ENCODE measurements around the gene LTO1.
A peak's percentile ranks its signal among the peaks of the same experiment; 100 is the strongest.

Gene LTO1

DNA sequence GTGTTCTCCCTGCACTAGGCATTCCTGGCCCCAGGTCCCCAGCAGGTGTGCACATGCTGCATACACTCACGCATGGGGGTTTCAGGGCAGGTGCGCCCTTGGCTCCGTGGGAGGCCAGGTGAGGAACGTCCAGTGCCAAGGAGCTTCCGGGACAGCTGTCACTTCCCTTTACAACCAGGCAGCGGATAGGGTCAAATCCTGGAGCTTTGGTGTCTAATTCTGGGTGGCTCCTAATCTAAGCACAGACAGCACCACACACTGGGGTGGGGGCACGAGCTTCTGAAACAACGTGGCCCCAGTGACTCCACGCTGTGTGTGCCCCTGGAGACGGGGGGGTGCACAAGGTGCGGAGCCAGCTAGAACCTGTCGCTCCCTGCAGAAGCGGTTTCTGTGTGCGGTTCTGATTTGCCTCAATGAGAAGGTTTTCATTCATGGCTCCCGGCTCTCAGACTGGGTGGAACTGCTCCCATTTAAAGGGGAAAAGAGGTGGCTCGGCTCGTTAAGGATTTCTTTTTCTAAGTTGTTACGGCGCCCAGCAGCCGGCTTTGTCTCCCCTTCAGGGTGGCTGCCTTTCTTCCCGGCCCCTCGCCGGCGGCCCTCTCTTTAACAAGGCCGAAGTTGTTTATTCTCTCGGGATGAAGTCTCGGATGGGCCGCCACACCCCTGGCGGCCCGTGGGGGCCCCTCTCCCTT is 29.2 kb downstream of the LTO1 start:
- DNase-seq (ENCODE audit: low read depth in 2 of 2): no peak

- no peak for DNase-seq (ENCODE audit: low read depth in 2 of 2)
These were observed 30.0 kb downstream of the LTO1 start for GRCh38 chr11:69644962-69645675.

- DNase-seq (ENCODE audit: low read depth in 2 of 2): no peak
These were observed 30.8 kb downstream of the LTO1 start for GRCh38 chr11:69644071-69644961.

- no peak for DNase-seq (ENCODE audit: low read depth in 2 of 2)
These were observed 31.5 kb downstream of the LTO1 start for GRCh38 chr11:69643646-69644045.

GRCh38 chr11:69642913-69643632 is 32.1 kb downstream of the LTO1 start:
- DNase-seq (ENCODE audit: low read depth in 2 of 2): peak; percentile 57 to 59

DNA sequence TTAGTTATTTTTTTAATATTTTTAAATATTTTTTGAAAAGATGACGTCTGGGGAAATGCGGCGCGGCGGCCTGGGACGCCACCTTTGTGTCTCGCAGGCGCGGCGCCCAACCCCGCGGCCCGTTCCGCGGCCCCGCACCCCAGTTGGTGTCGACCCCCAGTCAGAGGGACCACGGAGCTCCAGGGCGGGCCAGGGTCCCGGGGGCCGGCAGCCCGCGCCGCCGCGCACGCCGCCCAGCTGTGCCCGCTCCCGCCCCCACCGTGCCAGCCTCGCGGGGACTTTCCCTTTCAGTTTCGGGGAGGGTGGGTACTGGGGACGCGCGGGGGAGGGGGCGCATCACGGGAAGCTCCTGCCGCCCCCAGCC is 32.6 kb downstream of the LTO1 start:
- peak in 1 of 2 donors; percentile 13 for DNase-seq (ENCODE audit: low read depth in 2 of 2)

DNA sequence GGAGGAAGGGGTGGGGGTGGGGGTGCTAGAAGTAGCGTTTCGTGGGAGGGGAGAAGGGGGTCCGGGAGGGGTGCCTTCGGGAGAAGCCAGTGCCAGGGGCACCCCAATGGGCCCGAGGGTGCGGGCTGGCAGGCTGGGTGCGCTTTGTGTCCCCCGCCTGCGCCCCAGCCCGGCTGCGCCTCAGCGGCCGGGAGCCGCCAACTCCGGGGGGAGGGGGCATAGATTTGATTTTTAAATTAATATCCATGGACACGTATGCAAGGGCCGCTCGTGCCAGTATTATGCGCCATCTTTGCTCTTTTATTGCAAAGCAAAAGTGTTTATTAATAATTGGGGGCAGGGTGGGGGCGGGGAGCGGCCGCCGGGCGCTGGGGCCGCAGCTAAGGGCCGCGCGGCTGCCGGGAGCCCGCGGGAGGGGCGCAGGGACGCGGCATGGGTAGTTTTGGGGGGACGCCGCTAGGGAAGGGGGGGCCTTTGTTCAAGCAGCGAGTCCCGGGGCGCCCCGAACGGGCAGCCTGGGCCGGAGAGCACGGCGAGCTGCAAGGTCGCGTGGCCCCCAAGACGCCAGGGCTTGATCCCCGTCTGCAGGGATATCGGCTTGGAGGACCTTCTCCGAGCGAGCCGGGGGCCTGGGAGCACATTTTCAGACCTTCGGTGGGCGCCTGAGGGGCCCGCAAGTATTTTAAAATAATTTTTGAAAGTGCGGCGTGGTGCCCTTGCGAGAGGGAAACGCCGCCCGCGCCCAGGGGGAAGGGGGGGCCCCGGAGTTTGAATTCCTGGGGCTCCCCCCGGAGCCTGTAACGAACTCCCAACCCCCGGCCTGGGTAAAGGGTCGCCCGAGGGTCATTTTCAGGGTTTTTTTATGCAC is 33.2 kb downstream of the LTO1 start:
- DNase-seq (ENCODE audit: low read depth in 2 of 2): no peak

DNA sequence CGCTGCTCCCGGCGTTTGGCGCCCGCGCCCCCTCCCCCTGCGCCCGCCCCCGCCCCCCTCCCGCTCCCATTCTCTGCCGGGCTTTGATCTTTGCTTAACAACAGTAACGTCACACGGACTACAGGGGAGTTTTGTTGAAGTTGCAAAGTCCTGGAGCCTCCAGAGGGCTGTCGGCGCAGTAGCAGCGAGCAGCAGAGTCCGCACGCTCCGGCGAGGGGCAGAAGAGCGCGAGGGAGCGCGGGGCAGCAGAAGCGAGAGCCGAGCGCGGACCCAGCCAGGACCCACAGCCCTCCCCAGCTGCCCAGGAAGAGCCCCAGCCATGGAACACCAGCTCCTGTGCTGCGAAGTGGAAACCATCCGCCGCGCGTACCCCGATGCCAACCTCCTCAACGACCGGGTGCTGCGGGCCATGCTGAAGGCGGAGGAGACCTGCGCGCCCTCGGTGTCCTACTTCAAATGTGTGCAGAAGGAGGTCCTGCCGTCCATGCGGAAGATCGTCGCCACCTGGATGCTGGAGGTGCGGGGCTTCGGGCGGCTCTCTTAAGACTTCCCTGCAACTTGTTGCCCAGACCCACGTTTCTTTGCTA is 34.1 kb downstream of the LTO1 start, which contains the start of gene CCND1:
TSS of gene CCND1 (plus strand) at position 162 of the 587 bp plus-strand sequence. CDS start at position 320, 158 bp downstream.
- DNase-seq (ENCODE audit: low read depth in 2 of 2): no peak

DNA sequence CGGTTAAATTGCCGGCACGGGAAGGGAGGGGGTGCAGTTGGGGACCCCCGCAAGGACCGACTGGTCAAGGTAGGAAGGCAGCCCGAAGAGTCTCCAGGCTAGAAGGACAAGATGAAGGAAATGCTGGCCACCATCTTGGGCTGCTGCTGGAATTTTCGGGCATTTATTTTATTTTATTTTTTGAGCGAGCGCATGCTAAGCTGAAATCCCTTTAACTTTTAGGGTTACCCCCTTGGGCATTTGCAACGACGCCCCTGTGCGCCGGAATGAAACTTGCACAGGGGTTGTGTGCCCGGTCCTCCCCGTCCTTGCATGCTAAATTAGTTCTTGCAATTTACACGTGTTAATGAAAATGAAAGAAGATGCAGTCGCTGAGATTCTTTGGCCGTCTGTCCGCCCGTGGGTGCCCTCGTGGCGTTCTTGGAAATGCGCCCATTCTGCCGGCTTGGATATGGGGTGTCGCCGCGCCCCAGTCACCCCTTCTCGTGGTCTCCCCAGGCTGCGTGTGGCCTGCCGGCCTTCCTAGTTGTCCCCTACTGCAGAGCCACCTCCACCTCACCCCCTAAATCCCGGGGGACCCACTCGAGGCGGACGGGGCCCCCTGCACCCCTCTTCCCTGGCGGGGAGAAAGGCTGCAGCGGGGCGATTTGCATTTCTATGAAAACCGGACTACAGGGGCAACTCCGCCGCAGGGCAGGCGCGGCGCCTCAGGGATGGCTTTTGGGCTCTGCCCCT is 34.7 kb downstream of the LTO1 start:
- no peak for DNase-seq (ENCODE audit: low read depth in 2 of 2)

DNA sequence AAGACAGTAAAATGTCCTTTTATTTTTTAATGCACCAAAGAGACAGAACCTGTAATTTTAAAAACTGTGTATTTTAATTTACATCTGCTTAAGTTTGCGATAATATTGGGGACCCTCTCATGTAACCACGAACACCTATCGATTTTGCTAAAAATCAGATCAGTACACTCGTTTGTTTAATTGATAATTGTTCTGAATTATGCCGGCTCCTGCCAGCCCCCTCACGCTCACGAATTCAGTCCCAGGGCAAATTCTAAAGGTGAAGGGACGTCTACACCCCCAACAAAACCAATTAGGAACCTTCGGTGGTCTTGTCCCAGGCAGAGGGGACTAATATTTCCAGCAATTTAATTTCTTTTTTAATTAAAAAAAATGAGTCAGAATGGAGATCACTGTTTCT is 35.3 kb downstream of the LTO1 start:
- DNase-seq (ENCODE audit: low read depth in 2 of 2): no peak

DNA sequence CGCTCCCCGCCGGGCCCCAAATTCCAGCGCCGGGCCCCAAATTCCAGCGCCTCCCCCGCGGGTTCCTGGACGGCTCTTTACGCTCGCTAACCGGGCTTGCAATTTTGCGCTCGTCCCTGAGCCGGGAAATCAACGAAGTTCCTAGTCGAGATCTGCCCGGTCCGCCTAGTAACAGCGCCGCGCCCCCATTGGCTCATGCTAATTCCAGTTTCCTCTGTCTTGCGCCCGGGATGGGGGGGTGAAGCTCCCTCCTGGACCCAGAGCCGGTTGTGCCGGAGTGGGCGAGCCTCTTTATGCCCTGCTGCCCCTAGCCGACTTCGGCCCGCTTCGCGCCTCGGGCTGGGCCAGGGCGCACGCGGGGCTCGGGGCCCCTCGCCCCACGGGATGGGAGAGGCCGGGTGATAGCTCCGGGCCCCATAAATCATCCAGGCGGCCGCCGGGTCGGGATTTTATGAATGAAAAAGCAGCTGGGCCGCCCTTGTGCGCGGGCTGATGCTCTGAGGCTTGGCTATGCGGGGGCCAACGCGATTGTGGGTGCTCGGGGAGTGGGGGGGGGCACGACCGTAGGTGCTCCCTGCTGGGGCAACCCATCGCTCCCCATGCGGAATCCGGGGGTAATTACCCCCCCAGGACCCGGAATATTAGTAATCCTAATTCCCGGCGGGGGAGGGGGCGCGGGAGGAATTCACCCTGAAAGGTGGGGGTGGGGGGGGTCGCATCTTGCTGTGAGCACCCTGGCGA is 36.0 kb downstream of the LTO1 start:
- DNase-seq (ENCODE audit: low read depth in 2 of 2): no peak

DNA sequence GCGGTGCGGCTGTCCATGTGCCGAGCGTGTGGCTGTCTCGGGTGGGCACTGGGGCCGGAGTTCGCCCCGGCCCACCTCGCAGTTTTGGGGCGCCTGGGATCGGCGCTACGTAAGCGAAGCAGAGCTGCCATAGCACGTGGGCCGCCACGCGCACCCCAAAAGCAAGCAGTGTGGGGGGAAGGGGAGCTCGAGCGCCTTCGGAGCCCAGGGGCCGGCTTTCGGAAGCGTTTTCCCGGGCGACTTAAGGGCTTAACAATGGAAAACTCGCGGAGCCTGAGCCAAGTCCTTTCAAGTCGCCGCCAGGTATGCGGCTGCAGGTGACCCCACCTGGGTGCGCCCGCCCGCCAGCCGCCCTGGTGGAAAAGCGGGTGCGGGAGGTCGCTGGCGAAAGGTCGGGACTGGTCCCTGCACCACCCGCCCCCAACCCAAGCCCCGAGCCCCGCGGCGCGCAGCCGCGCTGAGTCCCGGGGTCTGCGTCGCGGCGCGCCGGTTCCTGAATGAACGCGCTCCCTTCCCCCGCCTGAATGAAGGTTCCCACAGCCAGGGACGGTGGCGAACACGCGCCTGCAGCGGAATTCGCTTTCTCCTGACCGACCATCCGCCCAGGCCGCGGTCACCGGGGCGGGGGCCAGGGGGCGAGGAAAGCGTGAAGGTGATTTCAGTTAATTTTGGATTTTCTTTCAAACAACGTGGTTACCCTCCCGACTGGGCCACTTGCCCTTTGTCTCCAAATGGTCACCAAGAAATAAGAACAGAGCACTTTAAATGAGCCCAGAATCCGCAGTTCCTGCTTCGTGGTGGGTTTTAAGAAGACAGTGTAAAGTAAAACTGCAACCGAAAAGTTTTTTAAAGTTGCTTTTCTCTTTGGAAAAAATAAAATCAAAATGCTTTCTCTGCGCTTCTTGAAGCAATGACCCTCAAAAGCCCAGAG is 36.9 kb downstream of the LTO1 start:
- no peak for DNase-seq (ENCODE audit: low read depth in 2 of 2)

- no peak for DNase-seq (ENCODE audit: low read depth in 2 of 2)
These were observed 37.8 kb downstream of the LTO1 start for GRCh38 chr11:69637198-69637940.

GRCh38 chr11:69636512-69637197 is 38.5 kb downstream of the LTO1 start:
- DNase-seq (ENCODE audit: low read depth in 2 of 2): no peak

GRCh38 chr11:69635804-69636511 is 39.2 kb downstream of the LTO1 start:
- no peak for DNase-seq (ENCODE audit: low read depth in 2 of 2)

DNA sequence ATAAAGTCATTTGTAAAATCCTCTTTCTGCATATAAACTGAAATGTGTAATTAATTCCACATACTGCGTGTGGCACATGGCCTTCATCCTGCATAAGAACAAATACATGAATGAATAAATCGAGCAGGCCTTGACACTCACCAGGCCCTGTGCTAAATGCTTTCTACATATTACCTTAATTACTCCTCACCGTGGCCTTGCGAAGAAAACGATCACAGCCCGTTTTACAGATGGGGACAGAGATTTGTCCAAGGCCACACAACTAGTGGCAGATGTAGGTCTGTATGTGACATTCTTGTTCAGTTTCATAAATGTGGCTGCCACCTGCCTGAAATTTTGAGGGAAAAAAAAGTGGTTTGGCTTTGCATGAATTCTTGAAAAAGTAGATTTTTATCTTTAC is 40.0 kb downstream of the LTO1 start:
- DNase-seq (ENCODE audit: low read depth in 2 of 2): no peak
